HCT116 (cell line): ENCODE measurements around the gene LRSAM1.

Experiments
- CBX3 ChIP-seq: IDR thresholded peaks from 2 replicates; pipeline ENCODE4 v1.6.1; 2012; ENCODE audit warnings: low read depth
- ELF1 ChIP-seq: IDR thresholded peaks from 2 replicates; pipeline ENCODE4 v1.6.1; 2012; ENCODE audit warnings: low read depth, borderline replicate concordance
- EZH2 ChIP-seq: fragments of 200-600 bp; sonication (generic); IDR thresholded peaks from 2 replicates; pipeline ENCODE4 v1.6.1; 2017; ENCODE audit warnings: antibody characterized with exemption, mixed run types
- EZH2phosphoT487 ChIP-seq: fragments of 200-600 bp; IDR thresholded peaks from 2 replicates; pipeline ENCODE4 v1.6.1; 2018; ENCODE audit warnings: antibody characterized with exemption, borderline replicate concordance
- POLR2A ChIP-seq: IDR thresholded peaks from 2 replicates; pipeline ENCODE4 v1.7.0; 2011; ENCODE audit warnings: borderline replicate concordance; ENCODE audit not compliant: insufficient read depth, insufficient read length; ENCODE audit errors: extremely low read depth
- SP1 ChIP-seq: IDR thresholded peaks from 2 replicates; pipeline ENCODE4 v1.6.1; 2012; ENCODE audit warnings: low read depth
- YY1 ChIP-seq: IDR thresholded peaks from 2 replicates; pipeline ENCODE4 v1.6.1; 2011; ENCODE audit warnings: low read length, low read depth, moderate library complexity, mild to moderate bottlenecking; ENCODE audit not compliant: insufficient replicate concordance; ENCODE audit errors: extremely low read depth
- ZFX ChIP-seq: fragments of 450-650 bp; IDR thresholded peaks from 2 replicates; pipeline ENCODE4 v1.6.1; 2017
- ZNF274 ChIP-seq: fragments of 200-500 bp; sonication (Bioruptor generic); IDR thresholded peaks from 2 replicates; pipeline ENCODE4 v1.6.1; 2014; ENCODE audit warnings: mild to moderate bottlenecking, low read depth, low read length, inconsistent platforms
- TF ChIP-seq, protein P1 (sequence below), 3 experiments: fragments of 200-600 bp in 1 of 3; sonication (generic) in 1 of 3; IDR thresholded peaks in 2 of 3; conservative IDR thresholded peaks in 1 of 3; 2 replicates each; pipeline ENCODE4 v1.5.1; 2012 to 2017; ENCODE audit warnings: low read depth in 2 of 3, low read length in 2 of 3, antibody characterized with exemption in 1 of 3, borderline replicate concordance in 1 of 3, control low read depth in 1 of 3, mild to moderate bottlenecking in 1 of 3, mixed read lengths in 1 of 3, mixed run types in 1 of 3, moderate library complexity in 1 of 3; ENCODE audit not compliant: insufficient read depth in 1 of 3

DNA sequence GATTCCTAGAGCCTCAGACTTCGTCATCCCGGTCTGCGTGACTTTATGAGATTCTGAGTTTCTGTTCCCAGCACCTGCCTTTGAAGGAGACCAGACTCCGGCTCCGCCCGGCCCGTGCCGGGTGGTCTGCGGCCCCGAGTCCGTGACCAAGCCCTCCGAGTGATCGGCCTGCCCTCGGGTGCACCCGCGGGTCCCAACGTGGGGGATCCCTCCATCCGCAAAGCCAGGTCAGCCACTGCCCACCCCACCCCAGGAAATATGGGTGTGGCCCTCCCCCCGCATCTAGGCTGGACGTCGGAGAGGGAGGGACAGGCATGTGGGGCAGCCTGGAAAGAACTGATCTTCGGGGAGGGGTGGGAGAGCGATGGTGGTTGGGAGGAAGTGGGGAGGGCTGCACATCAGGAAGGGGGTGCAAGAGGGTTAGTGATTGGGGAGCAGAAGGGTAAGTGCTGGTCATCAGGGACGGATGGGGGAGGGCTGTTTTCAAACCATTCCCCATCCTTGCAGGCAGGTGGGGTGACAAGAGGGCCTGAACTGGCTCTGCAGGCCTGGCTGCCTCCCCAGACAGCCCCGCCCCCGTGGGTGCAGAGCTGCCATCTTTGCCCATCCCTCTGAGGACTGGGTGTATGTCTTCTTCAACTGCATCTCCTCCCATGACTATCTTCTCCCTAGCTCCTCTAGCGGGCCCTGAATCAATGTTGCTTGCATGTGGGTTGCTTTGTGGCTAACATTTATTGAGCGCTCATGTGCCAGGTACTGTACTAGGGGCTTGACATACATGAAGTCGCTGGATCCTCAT, 747 bp downstream of the LRSAM1 start:
- TF ChIP-seq, protein P1, sequence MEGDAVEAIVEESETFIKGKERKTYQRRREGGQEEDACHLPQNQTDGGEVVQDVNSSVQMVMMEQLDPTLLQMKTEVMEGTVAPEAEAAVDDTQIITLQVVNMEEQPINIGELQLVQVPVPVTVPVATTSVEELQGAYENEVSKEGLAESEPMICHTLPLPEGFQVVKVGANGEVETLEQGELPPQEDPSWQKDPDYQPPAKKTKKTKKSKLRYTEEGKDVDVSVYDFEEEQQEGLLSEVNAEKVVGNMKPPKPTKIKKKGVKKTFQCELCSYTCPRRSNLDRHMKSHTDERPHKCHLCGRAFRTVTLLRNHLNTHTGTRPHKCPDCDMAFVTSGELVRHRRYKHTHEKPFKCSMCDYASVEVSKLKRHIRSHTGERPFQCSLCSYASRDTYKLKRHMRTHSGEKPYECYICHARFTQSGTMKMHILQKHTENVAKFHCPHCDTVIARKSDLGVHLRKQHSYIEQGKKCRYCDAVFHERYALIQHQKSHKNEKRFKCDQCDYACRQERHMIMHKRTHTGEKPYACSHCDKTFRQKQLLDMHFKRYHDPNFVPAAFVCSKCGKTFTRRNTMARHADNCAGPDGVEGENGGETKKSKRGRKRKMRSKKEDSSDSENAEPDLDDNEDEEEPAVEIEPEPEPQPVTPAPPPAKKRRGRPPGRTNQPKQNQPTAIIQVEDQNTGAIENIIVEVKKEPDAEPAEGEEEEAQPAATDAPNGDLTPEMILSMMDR (IDR thresholded peaks at IDR 0.05 in 2 of 3, conservative IDR thresholded peaks at IDR 0.05 in 1 of 3; ENCODE audit: borderline replicate concordance in 1 of 3, insufficient read depth in 1 of 3, low read depth in 2 of 3, low read length in 2 of 3): no peak
- TF ChIP-seq ZNF274: no peak
- no peak for TF ChIP-seq POLR2A
- TF ChIP-seq SP1: no peak
- no peak for TF ChIP-seq ZFX
- no peak for TF ChIP-seq EZH2phosphoT487
- no peak for TF ChIP-seq EZH2
- no peak for TF ChIP-seq CBX3
- TF ChIP-seq YY1: peak; percentile 67
- no peak for TF ChIP-seq ELF1
